Liver (tissue), 9 donors: ENCODE results near the gene GNAT1. TPM values are rescaled to one million over a fixed set of nuclear protein-coding genes. Genes with fewer than 3 reads are reported as not detected.

Source experiments
- DNase-seq: peaks from one replicate; pipeline ENCODE4 v3.0.0-alpha.2; 2017; ENCODE audit warnings: low spot score
- H3K27ac ChIP-seq, 2 donors: one replicate each; pipeline ENCODE4 v1.7.0; 2013; ENCODE audit warnings: inconsistent platforms in 2 of 2, low read length in 2 of 2, control low read depth in 1 of 2, low read depth in 1 of 2, mild to moderate bottlenecking in 1 of 2
- H3K27me3 ChIP-seq, 4 donors: one replicate each; pipeline versions ENCODE4 v1.6.1 to v1.7.0; 2013; ENCODE audit warnings: low read length in 3 of 4, inconsistent platforms in 1 of 4, mild to moderate bottlenecking in 1 of 4, moderate library complexity in 1 of 4; ENCODE audit not compliant: control insufficient read depth in 4 of 4, insufficient read depth in 4 of 4
- H3K36me3 ChIP-seq, 4 donors: one replicate each; pipeline versions ENCODE4 v1.6.1 to v1.7.0; 2013; ENCODE audit warnings: low read length in 3 of 4, mild to moderate bottlenecking in 3 of 4, low read depth in 1 of 4, moderate library complexity in 1 of 4; ENCODE audit not compliant: control insufficient read depth in 4 of 4, insufficient read depth in 3 of 4
- H3K4me1 ChIP-seq, 4 donors: one replicate each; pipeline versions ENCODE4 v1.6.1 to v1.7.0; 2013; ENCODE audit warnings: low read length in 3 of 4, mild to moderate bottlenecking in 3 of 4, moderate library complexity in 1 of 4; ENCODE audit not compliant: control insufficient read depth in 4 of 4, insufficient read depth in 4 of 4
- H3K4me3 ChIP-seq, 3 donors: one replicate each; pipeline versions ENCODE4 v1.6.1 to v1.7.0; 2013; ENCODE audit warnings: low read length in 3 of 3, control low read depth in 1 of 3, low read depth in 1 of 3, mild to moderate bottlenecking in 1 of 3
- H3K9ac ChIP-seq, 2 donors: one replicate each; pipeline ENCODE4 v1.7.0; 2013; ENCODE audit warnings: low read length in 2 of 2, mild to moderate bottlenecking in 2 of 2, moderate library complexity in 2 of 2, control low read depth in 1 of 2, low read depth in 1 of 2
- H3K9me3 ChIP-seq, 4 donors: one replicate each; pipeline versions ENCODE4 v1.6.1 to v1.7.0; 2013; ENCODE audit warnings: low read length in 3 of 4; ENCODE audit not compliant: control insufficient read depth in 4 of 4
- EGR1 ChIP-seq, 2 donors: IDR thresholded peaks; 2 replicates each; pipeline ENCODE4 v1.6.1; 2016 to 2018; ENCODE audit warnings: antibody characterized with exemption in 2 of 2, low read depth in 2 of 2
- FOXA1 ChIP-seq: IDR thresholded peaks from 2 replicates; pipeline ENCODE4 v1.6.1; 2016; ENCODE audit warnings: antibody characterized with exemption
- FOXA2 ChIP-seq: IDR thresholded peaks from 2 replicates; pipeline ENCODE4 v1.6.1; 2016; ENCODE audit warnings: antibody characterized with exemption
- GABPA ChIP-seq, 2 donors: IDR thresholded peaks in 1 of 2; conservative IDR thresholded peaks in 1 of 2; 2 replicates each; pipeline ENCODE4 v1.6.1; 2016; ENCODE audit warnings: antibody characterized with exemption in 2 of 2, mild to moderate bottlenecking in 1 of 2, moderate library complexity in 1 of 2
- HNF4A ChIP-seq, 2 donors: conservative IDR thresholded peaks; 2 replicates each; pipeline ENCODE4 v1.6.1; 2016; ENCODE audit warnings: antibody characterized with exemption in 2 of 2, mild to moderate bottlenecking in 2 of 2
- HNF4G ChIP-seq: IDR thresholded peaks from 2 replicates; pipeline ENCODE4 v1.6.1; 2016; ENCODE audit warnings: antibody characterized with exemption
- JUND ChIP-seq, 2 donors: IDR thresholded peaks; 2 replicates each; pipeline ENCODE4 v1.6.1; 2016; ENCODE audit warnings: antibody characterized with exemption in 2 of 2
- NR2F2 ChIP-seq: IDR thresholded peaks from 2 replicates; pipeline ENCODE4 v1.6.1; 2016; ENCODE audit warnings: antibody characterized with exemption
- RAD21 ChIP-seq, 2 donors: IDR thresholded peaks; 2 replicates each; pipeline ENCODE4 v1.6.1; 2016; ENCODE audit warnings: antibody characterized with exemption in 2 of 2, mild to moderate bottlenecking in 2 of 2
- RXRA ChIP-seq, 2 donors: IDR thresholded peaks; 2 replicates each; pipeline ENCODE4 v1.6.1; 2017 to 2018; ENCODE audit warnings: antibody characterized with exemption in 2 of 2, mild to moderate bottlenecking in 1 of 2
- SP1 ChIP-seq: IDR thresholded peaks from 2 replicates; pipeline ENCODE4 v1.6.1; 2018; ENCODE audit warnings: antibody characterized with exemption, mild to moderate bottlenecking
- TAF1 ChIP-seq: conservative IDR thresholded peaks from 2 replicates; pipeline ENCODE4 v1.6.1; 2016; ENCODE audit warnings: antibody characterized with exemption, mild to moderate bottlenecking
- YY1 ChIP-seq: IDR thresholded peaks from 2 replicates; pipeline ENCODE4 v1.6.1; 2016; ENCODE audit warnings: antibody characterized with exemption, mild to moderate bottlenecking
- WGBS: extraction: QIAGEN DNeasy Blood & Tissue Kit; methylation state at CpG from one replicate; pipeline ENCODE4 v1.1.7; 2013; 5-methylcytosine and 5-hydroxymethylcytosine counted together
- polyA plus RNA-seq, 2 donors: library from polyadenylated mRNA; stranded (reverse) in 1 of 2; unstranded in 1 of 2; fragments of 200-250 nt in 1 of 2; fragments of >200 nt in 1 of 2; fragmentation: Nextera tagmentation in 1 of 2; extraction: Ambion mirVana in 1 of 2; gene quantifications; one replicate each; pipeline versions ENCODE4 v1.2.1 to v1.2.3, GENCODE V29; 2013 to 2015
- total RNA-seq, 2 donors: library from RNA; depleted of rRNA; stranded (reverse); fragments of >200 nt; gene quantifications; one replicate each; pipeline ENCODE4 v1.2.3, GENCODE V29; 2014
- TF ChIP-seq, protein P1 (sequence below): IDR thresholded peaks from 2 replicates; pipeline ENCODE4 v1.6.1; 2016; ENCODE audit warnings: antibody characterized with exemption
- TF ChIP-seq, protein P2 (sequence below): IDR thresholded peaks from 2 replicates; pipeline ENCODE4 v1.6.1; 2016; ENCODE audit warnings: antibody characterized with exemption
- TF ChIP-seq, protein P3 (sequence below): fragments of 150-350 bp; IDR thresholded peaks from 2 replicates; pipeline ENCODE4 v1.5.1; 2017; ENCODE audit warnings: improper control_type of control experiment, low read depth, low read length; ENCODE audit not compliant: missing input control
- donor health status: healthy.
- donor health status: healthy.
- donor health status: healthy.
- donor health status: healthy.
- donor health status: healthy.

The GNAT1 gene
- total and polyA plus RNA-seq, 4 donors: 0.08 TPM; not detected in 3

DNA sequence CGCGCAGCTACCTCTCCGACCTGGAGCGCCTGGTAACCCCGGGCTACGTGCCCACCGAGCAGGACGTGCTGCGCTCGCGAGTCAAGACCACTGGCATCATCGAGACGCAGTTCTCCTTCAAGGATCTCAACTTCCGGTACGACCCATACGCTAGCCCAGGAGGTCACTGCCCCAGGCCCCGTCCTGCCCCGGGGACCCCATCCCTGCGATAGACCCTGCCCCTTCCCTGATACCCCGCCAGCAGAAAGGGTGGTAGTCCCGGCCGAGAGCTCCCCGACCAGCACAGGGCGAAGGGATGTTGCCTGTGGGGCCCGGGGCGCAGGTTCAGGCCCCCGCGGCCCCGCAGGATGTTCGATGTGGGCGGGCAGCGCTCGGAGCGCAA is 2.3 kb downstream of the GNAT1 start:
- Histone ChIP-seq H3K27me3 (no peaks in the 10 kb centered on the region), H3K36me3 (no peaks in the 10 kb centered on the region), H3K4me1 (peaks cover 13 to 57% (median 38%) of the 10 kb centered on the region in 4 donors), H3K27ac (no peak overlapping the region), H3K4me3 (no peak overlapping the region), H3K9me3 (no peaks in the 10 kb centered on the region), H3K9ac (no peak overlapping the region)
- DNase-seq: no peak
- 60% methylated on average over 34 of the region's 34 CpGs for WGBS
- no peak for TF ChIP-seq HNF4G
- no peak for TF ChIP-seq HNF4A (conservative IDR thresholded peaks at IDR 0.05)
- TF ChIP-seq, protein P1, sequence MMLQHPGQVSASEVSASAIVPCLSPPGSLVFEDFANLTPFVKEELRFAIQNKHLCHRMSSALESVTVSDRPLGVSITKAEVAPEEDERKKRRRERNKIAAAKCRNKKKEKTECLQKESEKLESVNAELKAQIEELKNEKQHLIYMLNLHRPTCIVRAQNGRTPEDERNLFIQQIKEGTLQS: no peak
- TF ChIP-seq, protein P2, sequence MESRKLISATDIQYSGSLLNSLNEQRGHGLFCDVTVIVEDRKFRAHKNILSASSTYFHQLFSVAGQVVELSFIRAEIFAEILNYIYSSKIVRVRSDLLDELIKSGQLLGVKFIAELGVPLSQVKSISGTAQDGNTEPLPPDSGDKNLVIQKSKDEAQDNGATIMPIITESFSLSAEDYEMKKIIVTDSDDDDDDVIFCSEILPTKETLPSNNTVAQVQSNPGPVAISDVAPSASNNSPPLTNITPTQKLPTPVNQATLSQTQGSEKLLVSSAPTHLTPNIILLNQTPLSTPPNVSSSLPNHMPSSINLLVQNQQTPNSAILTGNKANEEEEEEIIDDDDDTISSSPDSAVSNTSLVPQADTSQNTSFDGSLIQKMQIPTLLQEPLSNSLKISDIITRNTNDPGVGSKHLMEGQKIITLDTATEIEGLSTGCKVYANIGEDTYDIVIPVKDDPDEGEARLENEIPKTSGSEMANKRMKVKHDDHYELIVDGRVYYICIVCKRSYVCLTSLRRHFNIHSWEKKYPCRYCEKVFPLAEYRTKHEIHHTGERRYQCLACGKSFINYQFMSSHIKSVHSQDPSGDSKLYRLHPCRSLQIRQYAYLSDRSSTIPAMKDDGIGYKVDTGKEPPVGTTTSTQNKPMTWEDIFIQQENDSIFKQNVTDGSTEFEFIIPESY: no peak
- TF ChIP-seq RAD21 (IDR thresholded peaks at IDR 0.05): no peak
- TF ChIP-seq EGR1 (IDR thresholded peaks at IDR 0.05; ENCODE audit: low read depth in 2 of 2): no peak
- TF ChIP-seq FOXA2: no peak
- TF ChIP-seq NR2F2: no peak
- no peak for TF ChIP-seq JUND (IDR thresholded peaks at IDR 0.05)
- TF ChIP-seq SP1: no peak
- no peak for TF ChIP-seq RXRA (IDR thresholded peaks at IDR 0.05)
- TF ChIP-seq GABPA (IDR thresholded peaks at IDR 0.05 in 1 of 2, conservative IDR thresholded peaks at IDR 0.05 in 1 of 2): no peak
- TF ChIP-seq TAF1: no peak
- TF ChIP-seq FOXA1: no peak
- no peak for TF ChIP-seq YY1

DNA sequence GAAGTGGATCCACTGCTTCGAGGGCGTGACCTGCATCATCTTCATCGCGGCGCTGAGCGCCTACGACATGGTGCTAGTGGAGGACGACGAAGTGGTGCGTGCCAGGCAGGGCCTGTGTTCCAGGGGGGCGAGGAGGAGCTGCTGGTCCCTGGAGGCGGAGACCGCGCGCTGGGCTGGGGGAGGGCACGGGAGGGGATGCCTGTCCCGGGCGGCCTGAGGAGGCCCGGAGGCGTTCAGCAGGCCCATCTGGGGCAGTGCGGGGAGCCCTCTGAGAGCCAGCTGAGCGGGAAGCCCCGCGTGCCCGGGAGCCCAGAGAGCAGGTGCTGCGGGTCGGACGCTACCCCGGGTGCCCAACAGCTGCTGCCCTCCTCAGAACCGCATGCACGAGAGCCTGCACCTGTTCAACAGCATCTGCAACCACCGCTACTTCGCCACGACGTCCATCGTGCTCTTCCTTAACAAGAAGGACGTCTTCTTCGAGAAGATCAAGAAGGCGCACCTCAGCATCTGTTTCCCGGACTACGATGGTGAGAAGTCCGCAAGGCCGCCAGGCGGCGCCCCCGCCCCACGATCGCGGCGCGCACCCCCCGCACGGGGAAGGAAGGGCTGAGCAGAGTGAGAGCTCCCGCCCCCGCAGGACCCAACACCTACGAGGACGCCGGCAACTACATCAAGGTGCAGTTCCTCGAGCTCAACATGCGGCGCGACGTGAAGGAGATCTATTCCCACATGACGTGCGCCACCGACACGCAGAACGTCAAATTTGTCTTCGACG is 2.9 kb downstream of the GNAT1 start:
- H3K36me3 ChIP-seq: no peaks in the 10 kb centered on the region
- H3K4me1 ChIP-seq: peaks cover 13 to 57% (median 38%) of the 10 kb centered on the region in 4 donors
- no peaks in the 10 kb centered on the region for H3K9me3 ChIP-seq
- WGBS: 17% methylated on average over 70 of the region's 70 CpGs
- no peaks in the 10 kb centered on the region for H3K27me3 ChIP-seq
- DNase-seq: peak; percentile 69
- H3K4me3 ChIP-seq: peak overlapping the region; percentile 33 to 59 (median 47)
- H3K9ac ChIP-seq: no peak overlapping the region
- TF ChIP-seq, protein P3, sequence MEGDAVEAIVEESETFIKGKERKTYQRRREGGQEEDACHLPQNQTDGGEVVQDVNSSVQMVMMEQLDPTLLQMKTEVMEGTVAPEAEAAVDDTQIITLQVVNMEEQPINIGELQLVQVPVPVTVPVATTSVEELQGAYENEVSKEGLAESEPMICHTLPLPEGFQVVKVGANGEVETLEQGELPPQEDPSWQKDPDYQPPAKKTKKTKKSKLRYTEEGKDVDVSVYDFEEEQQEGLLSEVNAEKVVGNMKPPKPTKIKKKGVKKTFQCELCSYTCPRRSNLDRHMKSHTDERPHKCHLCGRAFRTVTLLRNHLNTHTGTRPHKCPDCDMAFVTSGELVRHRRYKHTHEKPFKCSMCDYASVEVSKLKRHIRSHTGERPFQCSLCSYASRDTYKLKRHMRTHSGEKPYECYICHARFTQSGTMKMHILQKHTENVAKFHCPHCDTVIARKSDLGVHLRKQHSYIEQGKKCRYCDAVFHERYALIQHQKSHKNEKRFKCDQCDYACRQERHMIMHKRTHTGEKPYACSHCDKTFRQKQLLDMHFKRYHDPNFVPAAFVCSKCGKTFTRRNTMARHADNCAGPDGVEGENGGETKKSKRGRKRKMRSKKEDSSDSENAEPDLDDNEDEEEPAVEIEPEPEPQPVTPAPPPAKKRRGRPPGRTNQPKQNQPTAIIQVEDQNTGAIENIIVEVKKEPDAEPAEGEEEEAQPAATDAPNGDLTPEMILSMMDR: peak; percentile 77
- TF ChIP-seq RAD21 (IDR thresholded peaks at IDR 0.05) (peak; percentile 93 to 95), NR2F2 (no peak), EGR1 (IDR thresholded peaks at IDR 0.05; ENCODE audit: low read depth in 2 of 2) (peak; percentile 80 to 86)
- H3K27ac ChIP-seq: peak overlapping the region; percentile 97 to 99
